HUES48 (cell line): Measurements from ENCODE around the gene NRAS.
"Not testable (repeated sequence)": the region's sequence is repeated elsewhere in the genome, so short reads cannot be mapped to it uniquely, and the experiment has no call there.

ENCODE experiments used
- H3K27ac ChIP-seq: one replicate; pipeline ENCODE4 v1.7.0; 2013; ENCODE audit warnings: low read depth, low read length, inconsistent platforms
- H3K27me3 ChIP-seq: 2 replicates; pipeline ENCODE4 v1.6.1; 2013; ENCODE audit warnings: mild to moderate bottlenecking, low read length; ENCODE audit not compliant: control insufficient read depth, insufficient read depth
- H3K36me3 ChIP-seq: 2 replicates; pipeline ENCODE4 v1.6.1; 2013; ENCODE audit warnings: low read length; ENCODE audit not compliant: control insufficient read depth, insufficient read depth
- H3K4me1 ChIP-seq: 2 replicates; pipeline ENCODE4 v1.6.1; 2013; ENCODE audit warnings: mild to moderate bottlenecking, low read length; ENCODE audit not compliant: control insufficient read depth, insufficient read depth
- H3K4me3 ChIP-seq: 2 replicates; pipeline ENCODE4 v1.5.1; 2013; ENCODE audit warnings: mild to moderate bottlenecking, low read depth, low read length
- H3K9ac ChIP-seq: 2 replicates; pipeline ENCODE4 v1.6.1; 2013; ENCODE audit warnings: mild to moderate bottlenecking, low read depth, low read length, moderate library complexity
- H3K9me3 ChIP-seq: 2 replicates; pipeline ENCODE4 v1.6.1; 2013; ENCODE audit warnings: low read length; ENCODE audit not compliant: control insufficient read depth, insufficient read depth

NRAS gene

GRCh38 chr1:114716304-114717170 lies at the start of gene NRAS:
NRAS (minus strand) TSS chr1:114716771; CDS start chr1:114716160, 611 bp downstream.
- Histone ChIP-seq H3K27ac (peak within 1 kb of the TSS; percentile 95), H3K36me3 (peaks cover 82% of the 10 kb centered on the region), H3K4me3 (peak within 1 kb of the TSS; percentile 99), H3K9me3 (no peaks in the 10 kb centered on the region), H3K4me1 (peaks cover 10% of the 10 kb centered on the region; the same call in 1 of the 2 replicates), H3K27me3 (no peaks in the 10 kb centered on the region), H3K9ac (peak within 1 kb of the TSS; percentile 99)

DNA sequence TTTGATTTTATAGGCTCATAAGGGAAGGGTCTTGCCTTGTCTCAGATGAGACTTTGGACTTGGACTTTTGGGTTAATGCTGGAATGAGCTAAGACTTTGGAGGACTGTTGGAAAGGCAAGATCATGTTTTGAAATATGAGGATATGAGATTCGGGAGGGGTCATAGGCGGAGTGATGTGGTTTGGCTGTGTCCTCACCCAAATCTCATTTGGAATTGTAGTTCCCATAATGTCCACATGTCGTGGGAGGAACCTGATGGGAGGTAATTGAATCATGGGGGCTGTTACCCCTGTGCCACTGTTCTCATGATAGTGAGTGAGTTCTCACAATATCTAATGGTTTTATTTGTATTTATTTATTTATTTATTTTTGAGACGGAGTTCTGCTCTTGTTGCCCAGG lies 48.1 kb upstream of the NRAS start:
- Histone ChIP-seq H3K27ac (no peak overlapping the region), H3K36me3 (0 out of 2 replicates have a peak, but pooled peaks cover 2% of the 10 kb centered on the region), H3K27me3 (no peaks in the 10 kb centered on the region), H3K4me1 (no peaks in the 10 kb centered on the region), H3K9me3 (no peaks in the 10 kb centered on the region), H3K4me3 (no peak overlapping the region), H3K9ac (no peak overlapping the region)

- Histone ChIP-seq H3K9ac (peak overlapping the region; percentile 100), H3K9me3 (no peaks in the 10 kb centered on the region), H3K4me1 (peaks cover 35% of the 10 kb centered on the region), H3K27me3 (no peaks in the 10 kb centered on the region), H3K36me3 (peaks cover 17% of the 10 kb centered on the region), H3K27ac (peak overlapping the region; percentile 100), H3K4me3 (peak overlapping the region; percentile 100)
Measured at GRCh38 chr1:114758256-114758832, 41.8 kb upstream of the NRAS start.

GRCh38 chr1:114757455-114758255 lies 41.1 kb upstream of the NRAS start, which contains the start of gene CSDE1:
CSDE1 (minus strand) TSS chr1:114757984; CDS start chr1:114739890, 18,094 bp downstream.
- Histone ChIP-seq H3K27ac (peak within 1 kb of the TSS; percentile 100), H3K4me3 (peak within 1 kb of the TSS; percentile 100), H3K36me3 (peaks cover 18% of the 10 kb centered on the region), H3K4me1 (peaks cover 42% of the 10 kb centered on the region), H3K27me3 (no peaks in the 10 kb centered on the region), H3K9ac (peak within 1 kb of the TSS; percentile 100), H3K9me3 (no peaks in the 10 kb centered on the region)

DNA sequence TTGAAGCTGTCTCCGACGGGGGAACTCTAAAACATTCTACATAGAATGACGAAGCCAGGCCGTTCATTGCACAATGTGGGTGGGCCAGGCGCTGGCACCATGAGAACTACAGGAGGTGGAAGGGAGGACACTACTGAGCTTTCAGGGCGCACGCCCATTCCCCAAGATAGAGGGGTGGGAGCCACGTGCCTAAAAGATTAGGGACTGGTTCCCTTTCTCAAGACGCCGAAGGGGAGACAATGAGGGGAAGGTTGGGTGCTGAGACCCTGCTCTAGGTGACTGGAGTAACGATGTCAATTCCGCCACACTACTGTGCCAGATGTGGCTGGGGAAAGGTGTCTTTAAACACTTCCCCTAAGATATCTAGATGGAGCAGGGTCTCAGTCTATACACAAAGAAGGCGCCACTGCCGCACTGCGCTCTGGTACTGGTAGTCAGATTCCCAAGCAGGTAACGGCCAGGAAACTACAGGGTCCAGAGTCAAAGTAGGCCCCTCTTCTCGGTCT lies 40.4 kb upstream of the NRAS start:
- Histone ChIP-seq H3K9ac (peak overlapping the region; percentile 100), H3K27me3 (no peaks in the 10 kb centered on the region), H3K4me3 (peak overlapping the region; percentile 100), H3K4me1 (peaks cover 48% of the 10 kb centered on the region), H3K9me3 (no peaks in the 10 kb centered on the region), H3K36me3 (peaks cover 20% of the 10 kb centered on the region), H3K27ac (peak overlapping the region; percentile 100)

GRCh38 chr1:114756009-114756892 lies 39.7 kb upstream of the NRAS start:
- Histone ChIP-seq H3K4me1 (peaks cover 55% of the 10 kb centered on the region), H3K9ac (peak overlapping the region; percentile 100), H3K27me3 (no peaks in the 10 kb centered on the region), H3K27ac (peak overlapping the region; percentile 100), H3K36me3 (peaks cover 20% of the 10 kb centered on the region), H3K9me3 (no peaks in the 10 kb centered on the region), H3K4me3 (peak overlapping the region; percentile 100)

DNA sequence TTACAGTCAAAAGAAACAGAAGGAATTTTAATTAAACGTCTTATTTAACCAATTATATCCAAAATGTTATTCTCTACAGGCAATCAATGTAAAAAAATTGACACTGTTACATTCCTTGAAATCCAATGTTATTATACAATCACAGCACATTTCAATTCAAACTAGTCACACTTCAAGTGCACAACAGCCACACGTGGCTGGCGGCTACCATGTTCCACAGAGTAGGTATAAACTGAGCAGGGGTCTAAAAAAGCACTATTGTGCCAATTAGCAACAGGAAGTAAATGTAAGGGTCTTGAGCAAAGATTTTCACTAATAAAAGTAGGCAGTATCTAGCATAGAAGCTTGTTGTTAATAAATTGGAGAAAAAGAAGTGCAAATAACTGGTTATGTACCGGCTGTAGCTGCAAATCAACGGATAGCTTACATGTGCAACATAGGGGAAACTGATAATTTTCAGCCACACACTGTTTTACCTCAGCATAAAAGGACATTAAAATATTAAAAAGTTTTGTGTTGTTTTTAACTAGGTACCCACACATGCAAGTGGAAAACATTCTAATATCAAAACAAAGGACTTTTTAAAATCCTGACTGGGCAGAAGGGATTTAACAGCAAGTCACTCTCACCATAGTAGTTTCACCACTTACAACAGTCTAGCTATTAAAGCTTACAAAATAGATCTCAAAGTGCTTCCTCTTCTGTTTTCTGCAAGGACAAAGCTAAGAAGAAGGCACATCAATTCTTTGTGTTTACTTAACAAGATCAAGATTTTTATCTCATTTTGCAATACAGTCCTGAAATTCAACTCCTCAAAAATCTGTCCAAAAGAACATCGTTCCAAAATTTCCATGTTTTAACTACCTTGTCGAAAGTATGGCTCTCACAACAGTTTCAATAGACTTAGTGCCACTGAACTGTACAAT lies 38.7 kb upstream of the NRAS start:
- Histone ChIP-seq H3K27ac (no peak overlapping the region), H3K4me3 (peak overlapping the region; percentile 100), H3K27me3 (no peaks in the 10 kb centered on the region), H3K9ac (peak overlapping the region; percentile 100; the same call in 1 of the 2 replicates), H3K4me1 (peaks cover 55% of the 10 kb centered on the region), H3K36me3 (peaks cover 27% of the 10 kb centered on the region), H3K9me3 (no peaks in the 10 kb centered on the region)

- H3K27ac ChIP-seq, H3K9me3 ChIP-seq, H3K9ac ChIP-seq, H3K27me3 ChIP-seq: not testable (repeated sequence)
- Histone ChIP-seq H3K4me3 (peak overlapping the region; percentile 31; the same call in 1 of the 2 replicates), H3K36me3 (peaks cover 42% of the 10 kb centered on the region), H3K4me1 (peaks cover 55% of the 10 kb centered on the region)
Measured at GRCh38 chr1:114753702-114754101, 37.1 kb upstream of the NRAS start.

DNA sequence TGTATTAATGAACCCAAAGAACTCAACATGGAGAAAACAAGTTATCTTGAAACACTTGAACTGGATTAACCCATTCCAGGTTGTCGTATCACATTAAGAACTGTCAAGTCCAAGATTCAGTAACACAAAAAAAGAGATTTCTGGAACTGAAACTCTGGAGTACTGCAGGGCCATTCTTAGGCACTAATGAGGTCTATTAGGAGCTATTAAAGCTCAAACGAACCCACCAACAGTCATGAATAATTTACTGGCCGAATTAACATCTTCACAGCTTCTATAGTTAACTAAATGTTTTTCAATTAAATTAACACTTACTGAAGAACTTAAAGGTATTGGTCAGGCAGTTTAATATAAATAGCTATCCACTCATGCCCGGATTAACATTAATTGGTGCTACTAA lies 36.6 kb upstream of the NRAS start:
- Histone ChIP-seq H3K4me3 (peak overlapping the region; percentile 31; the same call in 1 of the 2 replicates), H3K27me3 (no peaks in the 10 kb centered on the region), H3K4me1 (peaks cover 50% of the 10 kb centered on the region), H3K36me3 (peaks cover 48% of the 10 kb centered on the region), H3K27ac (no peak overlapping the region), H3K9ac (no peak overlapping the region), H3K9me3 (no peaks in the 10 kb centered on the region)
